HCT116 (cell line): ENCODE results near the gene SDSL. TPM values are rescaled to one million over a fixed set of nuclear protein-coding genes. Genes with fewer than 3 reads are reported as not detected.

Experiments
- ATAC-seq: fragments of 200-7000 bp; cut with Tn5 transposase; 2 replicates; pipeline ENCODE4 v1.9.1; 2020; ENCODE audit warnings: mild to moderate bottlenecking, moderate library complexity
- BruUV-seq: library from RNA; stranded (reverse); fragments of 400-500 nt; replicated peaks from 2 replicates; lab custom pipeline; 2021; lab: Mats Ljungman, UMichigan
- CTCF ChIA-PET: fragments of 300-600 bp; sonication (Branson Sonifier 250); formaldehyde crosslinking; loops from one replicate; lab custom pipeline; 2021; ENCODE audit warnings: antibody characterized with exemption; lab: Charles Lee
- POLR2A ChIA-PET: fragments of 300-600, 350-600 bp; sonication (Branson Sonifier 250); formaldehyde crosslinking; loops from one replicate; lab custom pipeline; 2021; ENCODE audit warnings: antibody characterized with exemption; lab: Charles Lee
- RAD21 ChIA-PET, 2 experiments: fragments of 300-600 bp; sonication (Branson Sonifier 250); formaldehyde crosslinking; loops; one replicate each; lab custom pipeline; 2023; ENCODE audit warnings: low total read pairs in 2 of 2; ENCODE audit not compliant: uncharacterized antibody in 2 of 2, unreplicated experiment in 2 of 2, low non-redundant PET in 1 of 2; lab: Charles Lee
- DNase-seq: peaks from one replicate; pipeline ENCODE4 v3.0.0-alpha.2; 2010; ENCODE audit warnings: low read depth, low spot score
- H2AFZ ChIP-seq: fragments of 200-600 bp; shearing (Covaris generic), sonication (generic); 2 replicates; pipeline ENCODE4 v1.6.1; 2017; ENCODE audit warnings: low read depth, mixed run types, mixed read lengths, antibody characterized with exemption, low read length; ENCODE audit not compliant: poor library complexity, severe bottlenecking
- H3K27ac ChIP-seq: 2 replicates; pipeline ENCODE4 v1.5.1; 2012; ENCODE audit warnings: low read depth, low read length
- H3K27me3 ChIP-seq: fragments of 200-600 bp; sonication (generic); 2 replicates; pipeline ENCODE4 v1.6.1; 2016; ENCODE audit warnings: mixed run types, low read length, mixed read lengths; ENCODE audit not compliant: insufficient read depth
- H3K36me3 ChIP-seq, 2 experiments: fragments of 200-500 bp in 1 of 2; fragments of 200-600 bp in 1 of 2; sonication (Bioruptor generic) in 1 of 2; sonication (generic) in 1 of 2; 2 replicates each; pipeline versions ENCODE4 v1.5.1 to v1.6.1; 2014 to 2016; ENCODE audit warnings: low read length in 2 of 2, inconsistent platforms in 1 of 2, mixed read lengths in 1 of 2, mixed run types in 1 of 2; ENCODE audit not compliant: insufficient read depth in 2 of 2, control insufficient read depth in 1 of 2
- H3K4me1 ChIP-seq, 2 experiments: fragments of 200-600 bp in 1 of 2; sonication (generic) in 1 of 2; 2 replicates each; pipeline versions ENCODE4 v1.5.1 to v1.6.1; 2012 to 2017; ENCODE audit warnings: low read length in 2 of 2, inconsistent platforms in 1 of 2, mild to moderate bottlenecking in 1 of 2, mixed read lengths in 1 of 2, mixed run types in 1 of 2, moderate library complexity in 1 of 2; ENCODE audit not compliant: insufficient read depth in 2 of 2, control insufficient read depth in 1 of 2
- H3K4me2 ChIP-seq: fragments of 200-600 bp; sonication (generic); 2 replicates; pipeline ENCODE4 v1.6.1; 2017; ENCODE audit warnings: mixed run types, low read length, mixed read lengths
- H3K4me3 ChIP-seq, 2 experiments: fragments of 200-600 bp in 1 of 2; sonication (generic) in 1 of 2; replicated peaks in 1 of 2; 2 replicates each; pipeline ENCODE4 v1.5.1; 2011 to 2016; ENCODE audit warnings: low read length in 2 of 2, control low read depth in 1 of 2, low read depth in 1 of 2, mild to moderate bottlenecking in 1 of 2, mixed read lengths in 1 of 2, mixed run types in 1 of 2
- H3K79me2 ChIP-seq: fragments of 200-600 bp; sonication (generic); 2 replicates; pipeline ENCODE4 v1.6.1; 2017; ENCODE audit warnings: mild to moderate bottlenecking, mixed run types, low read length, moderate library complexity, mixed read lengths; ENCODE audit not compliant: insufficient read depth
- H3K9ac ChIP-seq: fragments of 200-600 bp; sonication (generic); 2 replicates; pipeline ENCODE4 v1.6.1; 2016; ENCODE audit warnings: low read length, mixed read lengths
- H3K9me2 ChIP-seq: fragments of 200-600 bp; sonication (generic), shearing (Covaris generic); 2 replicates; pipeline ENCODE4 v1.6.1; 2017; ENCODE audit warnings: mixed run types, mild to moderate bottlenecking, moderate library complexity; ENCODE audit not compliant: insufficient read depth
- H3K9me3 ChIP-seq, 2 experiments: fragments of 200-500 bp in 1 of 2; fragments of 200-600 bp in 1 of 2; sonication (Bioruptor generic) in 1 of 2; sonication (generic) in 1 of 2; 2 replicates each; pipeline ENCODE4 v1.6.1; 2014 to 2017; ENCODE audit warnings: low read length in 2 of 2, mixed read lengths in 2 of 2, inconsistent platforms in 1 of 2, low read depth in 1 of 2, mild to moderate bottlenecking in 1 of 2, mixed run types in 1 of 2, moderate library complexity in 1 of 2; ENCODE audit not compliant: control insufficient read depth in 1 of 2, insufficient read depth in 1 of 2
- H4K20me1 ChIP-seq: fragments of 200-600 bp; sonication (generic), shearing (Covaris generic); 2 replicates; pipeline ENCODE4 v1.6.1; 2017; ENCODE audit warnings: mixed run types, mild to moderate bottlenecking, moderate library complexity; ENCODE audit not compliant: insufficient read depth
- EGR1 ChIP-seq: IDR thresholded peaks from 2 replicates; pipeline ENCODE4 v1.6.1; 2012; ENCODE audit warnings: low read depth
- EZH2phosphoT487 ChIP-seq: fragments of 200-600 bp; IDR thresholded peaks from 2 replicates; pipeline ENCODE4 v1.6.1; 2018; ENCODE audit warnings: antibody characterized with exemption, borderline replicate concordance
- RAD21 ChIP-seq: IDR thresholded peaks from 2 replicates; pipeline ENCODE4 v1.6.1; 2012; ENCODE audit warnings: low read depth, mild to moderate bottlenecking
- YY1 ChIP-seq: IDR thresholded peaks from 2 replicates; pipeline ENCODE4 v1.6.1; 2011; ENCODE audit warnings: low read length, low read depth, moderate library complexity, mild to moderate bottlenecking; ENCODE audit not compliant: insufficient replicate concordance; ENCODE audit errors: extremely low read depth
- ZNF274 ChIP-seq: fragments of 200-500 bp; sonication (Bioruptor generic); IDR thresholded peaks from 2 replicates; pipeline ENCODE4 v1.6.1; 2014; ENCODE audit warnings: mild to moderate bottlenecking, low read depth, low read length, inconsistent platforms
- intact Hi-C: fragments of 100-400 bp; cut with micrococcal nuclease; formaldehyde crosslinking; loops from 2 replicates; pipeline ENCODE4 v1.10.0; 2022
- total RNA-seq: library from RNA; stranded (reverse); gene quantifications from one replicate; pipeline ENCODE4 v1.2.1, GENCODE V29; 2021; ENCODE audit not compliant: unreplicated experiment
- TF ChIP-seq, protein P1 (sequence below): IDR thresholded peaks from 2 replicates; pipeline ENCODE4 v1.6.1; 2012; ENCODE audit warnings: low read depth

Gene SDSL
- total RNA-seq, 1 experiment from 2014 or later: 19.1 TPM

DNA sequence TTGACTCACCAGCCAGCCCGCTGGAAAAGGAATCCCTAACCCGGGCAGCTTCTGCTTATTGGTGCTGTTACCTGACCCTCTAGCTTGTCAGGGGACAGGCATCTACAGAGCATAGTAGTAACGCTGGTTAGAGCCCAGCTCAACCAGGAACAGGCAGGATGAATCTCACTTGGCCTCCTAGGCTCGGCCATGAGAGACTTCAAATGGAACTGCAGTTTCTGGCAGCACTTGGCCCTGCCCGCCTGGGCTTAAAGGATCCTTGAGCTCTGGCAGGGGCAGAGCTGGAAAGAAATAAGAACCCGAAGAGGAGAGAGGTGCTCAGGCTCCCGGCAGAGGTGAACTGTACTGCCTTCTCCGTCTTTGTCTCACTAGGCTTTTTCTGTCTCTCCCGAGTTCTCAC lies 51.8 kb downstream of the SDSL start:
- TF ChIP-seq RAD21 (no peak), EZH2phosphoT487 (no peak)
- ChIA-PET RAD21 (no interaction called here), POLR2A (no interaction called here), CTCF (interaction anchor here (2.0 kb wide), 1 partner anchor 12 kb away, joined by 9 read pairs; no protein-coding TSS in a partner anchor)
- no peak overlapping the region for H2AFZ ChIP-seq
- H3K9me3 ChIP-seq: no peaks in the 10 kb centered on the region
- no peaks in the 10 kb centered on the region for H3K36me3 ChIP-seq
- no TSS peak for BruUV-seq
- no peaks in the 10 kb centered on the region for H3K79me2 ChIP-seq
- H3K27me3 ChIP-seq: peaks cover 27% of the 10 kb centered on the region
- no peaks in the 10 kb centered on the region for H3K9me2 ChIP-seq
- H3K27ac ChIP-seq: no peak overlapping the region
- ATAC-seq: no peak
- no peak for DNase-seq
- no peaks in the 10 kb centered on the region for H4K20me1 ChIP-seq
- no peak overlapping the region for H3K4me3 ChIP-seq
- intact Hi-C loops: no loop called here
- H3K4me1 ChIP-seq: no peaks in the 10 kb centered on the region
- H3K4me2 ChIP-seq: no peak overlapping the region
- no peak overlapping the region for H3K9ac ChIP-seq

- DNase-seq (no peak), ATAC-seq (no peak)
- no peaks in the 10 kb centered on the region for H3K4me1 ChIP-seq
- H2AFZ ChIP-seq: no peak overlapping the region
- ChIA-PET CTCF (interaction anchor here (2.0 kb wide), 1 partner anchor 13 kb away, joined by 9 read pairs; no protein-coding TSS in a partner anchor), POLR2A (no interaction called here), RAD21 (no interaction called here)
- BruUV-seq: no TSS peak
- no peak overlapping the region for H3K27ac ChIP-seq
- no peak overlapping the region for H3K4me2 ChIP-seq
- H3K36me3 ChIP-seq: no peaks in the 10 kb centered on the region
- intact Hi-C loops: no loop called here
- TF ChIP-seq YY1 (no peak), ZNF274 (no peak), EGR1 (no peak)
- TF ChIP-seq, protein P1, sequence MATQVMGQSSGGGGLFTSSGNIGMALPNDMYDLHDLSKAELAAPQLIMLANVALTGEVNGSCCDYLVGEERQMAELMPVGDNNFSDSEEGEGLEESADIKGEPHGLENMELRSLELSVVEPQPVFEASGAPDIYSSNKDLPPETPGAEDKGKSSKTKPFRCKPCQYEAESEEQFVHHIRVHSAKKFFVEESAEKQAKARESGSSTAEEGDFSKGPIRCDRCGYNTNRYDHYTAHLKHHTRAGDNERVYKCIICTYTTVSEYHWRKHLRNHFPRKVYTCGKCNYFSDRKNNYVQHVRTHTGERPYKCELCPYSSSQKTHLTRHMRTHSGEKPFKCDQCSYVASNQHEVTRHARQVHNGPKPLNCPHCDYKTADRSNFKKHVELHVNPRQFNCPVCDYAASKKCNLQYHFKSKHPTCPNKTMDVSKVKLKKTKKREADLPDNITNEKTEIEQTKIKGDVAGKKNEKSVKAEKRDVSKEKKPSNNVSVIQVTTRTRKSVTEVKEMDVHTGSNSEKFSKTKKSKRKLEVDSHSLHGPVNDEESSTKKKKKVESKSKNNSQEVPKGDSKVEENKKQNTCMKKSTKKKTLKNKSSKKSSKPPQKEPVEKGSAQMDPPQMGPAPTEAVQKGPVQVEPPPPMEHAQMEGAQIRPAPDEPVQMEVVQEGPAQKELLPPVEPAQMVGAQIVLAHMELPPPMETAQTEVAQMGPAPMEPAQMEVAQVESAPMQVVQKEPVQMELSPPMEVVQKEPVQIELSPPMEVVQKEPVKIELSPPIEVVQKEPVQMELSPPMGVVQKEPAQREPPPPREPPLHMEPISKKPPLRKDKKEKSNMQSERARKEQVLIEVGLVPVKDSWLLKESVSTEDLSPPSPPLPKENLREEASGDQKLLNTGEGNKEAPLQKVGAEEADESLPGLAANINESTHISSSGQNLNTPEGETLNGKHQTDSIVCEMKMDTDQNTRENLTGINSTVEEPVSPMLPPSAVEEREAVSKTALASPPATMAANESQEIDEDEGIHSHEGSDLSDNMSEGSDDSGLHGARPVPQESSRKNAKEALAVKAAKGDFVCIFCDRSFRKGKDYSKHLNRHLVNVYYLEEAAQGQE: no peak
- H3K27me3 ChIP-seq: peaks cover 27% of the 10 kb centered on the region
- no peak overlapping the region for H3K9ac ChIP-seq
- no peaks in the 10 kb centered on the region for H3K79me2 ChIP-seq
- no peaks in the 10 kb centered on the region for H3K9me2 ChIP-seq
- no peak overlapping the region for H3K4me3 ChIP-seq
- H3K9me3 ChIP-seq: no peaks in the 10 kb centered on the region
- no peaks in the 10 kb centered on the region for H4K20me1 ChIP-seq
These were observed 52.7 kb downstream of the SDSL start for GRCh38 chr12:113474635-113475436.
